ENCODE results near the gene SYT1.

The SYT1 gene

GRCh38 chr12:79119796-79120195 is 255.2 kb downstream of the SYT1 start:
- FAIRE-seq (no peak), DNase-seq (ENCODE audit: insufficient read length) (no peak)
- no peak for TF ChIP-seq POLR2A (IDR thresholded peaks at IDR 0.05; ENCODE audit: low read depth, low read length)
- no peak for TF ChIP-seq TAF1 (IDR thresholded peaks at IDR 0.05; ENCODE audit: borderline replicate concordance, low read depth, low read length)
- no peak for TF ChIP-seq POLR2AphosphoS5 (IDR thresholded peaks at IDR 0.05; ENCODE audit: low read depth, low read length)

- FAIRE-seq, result no peak
- no peak for DNase-seq (ENCODE audit: insufficient read length)
These were observed 256.9 kb downstream of the SYT1 start for GRCh38 chr12:79121486-79121885.

DNA sequence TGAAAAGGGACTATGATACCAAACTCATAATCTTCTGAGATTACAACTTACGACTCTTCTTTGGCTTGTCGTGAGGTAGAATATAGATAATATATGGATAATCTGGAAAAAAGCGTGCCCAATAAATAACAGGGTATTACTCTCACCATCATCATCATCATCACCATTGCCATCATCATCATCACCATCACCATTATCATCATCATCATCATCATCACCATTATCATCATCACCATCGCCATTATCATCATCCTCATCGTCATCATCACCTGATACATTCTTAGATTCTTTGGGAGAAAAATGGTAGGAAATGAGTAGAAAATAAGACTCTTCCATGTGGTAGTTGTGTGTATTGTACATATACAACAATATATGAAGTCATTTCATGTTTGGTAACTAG is 259.8 kb downstream of the SYT1 start:
- no peak for TF ChIP-seq POLR2AphosphoS5 (IDR thresholded peaks at IDR 0.05; ENCODE audit: low read depth, low read length)
- TF ChIP-seq TAF1 (IDR thresholded peaks at IDR 0.05; ENCODE audit: borderline replicate concordance, low read depth, low read length), result no peak
- DNase-seq (ENCODE audit: insufficient read length), result no peak
- FAIRE-seq, result no peak

More at GRCh38 chr12:79121486-79121885, 256.9 kb downstream of the SYT1 start:
- no peak for TF ChIP-seq POLR2A (IDR thresholded peaks at IDR 0.05; ENCODE audit: low read depth, low read length)
- TF ChIP-seq POLR2AphosphoS5 (IDR thresholded peaks at IDR 0.05; ENCODE audit: low read depth, low read length), result no peak
- no peak for TF ChIP-seq TAF1 (IDR thresholded peaks at IDR 0.05; ENCODE audit: borderline replicate concordance, low read depth, low read length)

DNA sequence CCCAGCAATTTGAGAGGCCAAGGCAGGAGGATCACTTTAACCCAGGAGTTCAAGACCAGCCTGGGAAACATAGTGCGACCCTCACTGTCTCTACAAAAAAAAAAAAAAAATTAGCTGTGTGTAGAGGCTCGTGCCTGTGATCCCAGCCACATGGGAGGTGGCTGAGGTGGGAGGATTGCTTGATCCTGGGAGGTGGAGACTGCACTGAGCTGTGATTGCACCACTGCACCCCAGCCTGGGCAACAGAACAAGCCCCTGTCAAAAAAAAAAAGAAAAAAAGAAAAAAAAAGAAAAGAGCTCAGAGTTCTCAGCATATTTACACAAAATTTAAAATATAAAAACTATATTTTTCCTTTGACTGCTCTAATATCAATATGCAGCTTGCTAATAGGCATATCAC is 260.8 kb downstream of the SYT1 start:
- TF ChIP-seq TAF1 (IDR thresholded peaks at IDR 0.05; ENCODE audit: borderline replicate concordance, low read depth, low read length), result no peak
- TF ChIP-seq POLR2A (IDR thresholded peaks at IDR 0.05; ENCODE audit: low read depth, low read length), result no peak
- no peak for TF ChIP-seq POLR2AphosphoS5 (IDR thresholded peaks at IDR 0.05; ENCODE audit: low read depth, low read length)

DNA sequence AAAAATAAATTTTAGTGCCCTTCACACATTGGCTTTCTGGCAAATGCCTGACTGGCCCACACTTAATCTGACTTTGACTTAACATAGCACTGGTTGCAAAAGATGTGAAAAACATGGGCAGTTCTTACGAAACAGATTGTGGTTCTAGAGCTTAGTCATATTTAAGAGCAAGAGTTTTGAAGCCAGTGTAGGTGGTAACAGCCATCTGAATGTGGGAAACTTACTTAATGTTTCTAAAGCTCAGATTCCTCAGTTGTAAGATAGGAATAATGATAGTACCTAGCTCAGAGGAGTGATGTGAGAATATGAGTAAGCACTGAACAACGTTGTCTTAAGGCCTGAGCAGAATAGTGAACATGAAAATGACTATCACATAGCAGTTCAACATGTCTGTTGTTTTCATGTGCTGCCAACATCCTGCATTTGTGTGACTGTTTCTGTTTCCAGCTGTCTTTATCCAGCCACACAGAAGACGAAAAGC is 262.7 kb downstream of the SYT1 start:
- DNase-seq (ENCODE audit: insufficient read length) (no peak), FAIRE-seq (no peak)
- TF ChIP-seq TAF1 (IDR thresholded peaks at IDR 0.05; ENCODE audit: borderline replicate concordance, low read depth, low read length) (no peak), POLR2A (IDR thresholded peaks at IDR 0.05; ENCODE audit: low read depth, low read length) (no peak), POLR2AphosphoS5 (IDR thresholded peaks at IDR 0.05; ENCODE audit: low read depth, low read length) (no peak)

More for the DNA sequence above, 260.8 kb downstream of the SYT1 start:
- DNase-seq (ENCODE audit: insufficient read length) (no peak), FAIRE-seq (no peak)

DNA sequence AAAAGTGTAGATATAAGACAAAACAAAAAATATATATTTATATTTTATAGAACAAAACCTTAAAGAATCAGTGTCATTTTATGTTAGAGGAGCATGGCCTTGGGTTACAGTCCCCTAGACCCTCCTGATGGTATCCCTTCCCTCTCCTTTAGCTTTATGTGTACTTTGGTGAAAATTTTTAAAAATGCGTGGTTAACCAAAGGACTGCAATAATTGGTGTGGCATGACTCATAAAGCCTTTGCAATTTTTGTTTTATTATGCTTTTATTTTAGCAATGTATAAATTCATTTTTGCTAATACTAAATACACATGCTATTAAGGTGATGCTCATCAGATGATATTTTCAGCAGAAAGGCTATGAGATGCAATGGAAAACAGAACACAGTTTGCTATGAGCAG is 264.4 kb downstream of the SYT1 start:
- no peak for FAIRE-seq
- no peak for TF ChIP-seq POLR2AphosphoS5 (IDR thresholded peaks at IDR 0.05; ENCODE audit: low read depth, low read length)
- TF ChIP-seq POLR2A (IDR thresholded peaks at IDR 0.05; ENCODE audit: low read depth, low read length), result no peak
- no peak for TF ChIP-seq TAF1 (IDR thresholded peaks at IDR 0.05; ENCODE audit: borderline replicate concordance, low read depth, low read length)
- no peak for DNase-seq (ENCODE audit: insufficient read length)

DNA sequence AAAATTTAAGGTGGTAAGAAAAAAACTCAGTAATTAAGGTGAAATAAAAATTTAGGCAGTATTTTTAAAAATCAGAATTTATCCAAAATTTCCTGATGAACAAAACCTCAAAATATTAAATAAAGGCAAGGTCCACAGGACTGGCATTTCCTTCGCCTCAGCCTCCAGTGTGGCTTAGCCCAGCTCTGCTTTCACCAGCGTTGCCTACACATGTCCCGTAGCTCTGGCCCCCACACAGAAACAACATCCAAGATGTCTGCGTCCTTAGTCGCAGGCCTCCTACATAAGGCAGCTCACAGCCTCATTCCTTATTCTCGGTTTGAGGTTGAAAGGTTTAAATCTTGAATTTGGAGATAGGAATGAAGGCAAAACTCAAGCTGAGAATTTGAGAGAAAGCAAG is 274.3 kb downstream of the SYT1 start:
- no peak for TF ChIP-seq TAF1 (IDR thresholded peaks at IDR 0.05; ENCODE audit: borderline replicate concordance, low read depth, low read length)
- TF ChIP-seq POLR2AphosphoS5 (IDR thresholded peaks at IDR 0.05; ENCODE audit: low read depth, low read length), result no peak
- no peak for TF ChIP-seq POLR2A (IDR thresholded peaks at IDR 0.05; ENCODE audit: low read depth, low read length)
- DNase-seq (ENCODE audit: insufficient read length), result no peak
- FAIRE-seq, result no peak

- DNase-seq (ENCODE audit: insufficient read length) (no peak), FAIRE-seq (no peak)
- TF ChIP-seq POLR2A (IDR thresholded peaks at IDR 0.05; ENCODE audit: low read depth, low read length), result no peak
These were observed 276.1 kb downstream of the SYT1 start for GRCh38 chr12:79140711-79141110.

GRCh38 chr12:79141776-79142175 is 277.2 kb downstream of the SYT1 start:
- no peak for TF ChIP-seq POLR2AphosphoS5 (IDR thresholded peaks at IDR 0.05; ENCODE audit: low read depth, low read length)
- DNase-seq (ENCODE audit: insufficient read length) (no peak), FAIRE-seq (no peak)

DNA sequence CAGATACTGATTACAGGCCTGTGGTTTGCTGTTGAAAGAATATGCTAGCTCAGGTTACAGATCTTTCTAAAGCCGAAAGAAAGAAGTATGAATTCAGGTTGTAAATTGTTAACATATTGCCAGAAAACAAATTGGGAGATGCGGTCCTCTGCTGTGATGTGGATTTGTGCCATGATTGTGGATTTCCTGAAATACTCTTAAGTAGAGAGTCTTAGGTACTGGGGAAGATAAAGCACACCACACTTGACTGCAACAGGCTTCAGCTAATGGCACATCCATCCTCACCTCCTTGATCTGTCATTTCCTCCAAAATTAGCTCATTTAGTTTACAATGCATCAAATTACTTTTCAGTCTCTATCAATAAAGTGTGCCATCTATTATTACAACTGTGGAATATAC is 279.2 kb downstream of the SYT1 start:
- no peak for DNase-seq (ENCODE audit: insufficient read length)
- no peak for FAIRE-seq
- TF ChIP-seq POLR2A (IDR thresholded peaks at IDR 0.05; ENCODE audit: low read depth, low read length) (no peak), TAF1 (IDR thresholded peaks at IDR 0.05; ENCODE audit: borderline replicate concordance, low read depth, low read length) (no peak), POLR2AphosphoS5 (IDR thresholded peaks at IDR 0.05; ENCODE audit: low read depth, low read length) (no peak)

DNA sequence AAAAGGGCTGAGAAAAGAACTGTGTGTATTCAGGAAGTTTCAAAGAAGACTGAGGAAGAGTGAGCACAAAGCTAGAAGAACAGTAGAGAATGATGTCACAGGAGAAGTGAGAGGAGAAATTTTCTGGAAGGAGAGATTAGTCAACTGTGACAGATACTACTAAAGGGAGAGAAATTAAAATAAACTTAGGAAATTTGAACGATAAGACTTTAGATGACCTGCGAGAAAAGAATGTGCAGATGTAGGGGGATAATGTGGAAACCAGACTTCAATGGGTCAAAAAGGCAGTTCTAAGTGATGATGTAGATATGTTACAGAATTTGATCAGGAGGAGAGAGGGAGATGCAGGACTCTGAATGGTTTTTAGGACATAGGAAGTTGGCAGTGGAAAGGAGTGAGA is 287.4 kb downstream of the SYT1 start:
- DNase-seq (ENCODE audit: insufficient read length) (no peak), FAIRE-seq (no peak)

DNA sequence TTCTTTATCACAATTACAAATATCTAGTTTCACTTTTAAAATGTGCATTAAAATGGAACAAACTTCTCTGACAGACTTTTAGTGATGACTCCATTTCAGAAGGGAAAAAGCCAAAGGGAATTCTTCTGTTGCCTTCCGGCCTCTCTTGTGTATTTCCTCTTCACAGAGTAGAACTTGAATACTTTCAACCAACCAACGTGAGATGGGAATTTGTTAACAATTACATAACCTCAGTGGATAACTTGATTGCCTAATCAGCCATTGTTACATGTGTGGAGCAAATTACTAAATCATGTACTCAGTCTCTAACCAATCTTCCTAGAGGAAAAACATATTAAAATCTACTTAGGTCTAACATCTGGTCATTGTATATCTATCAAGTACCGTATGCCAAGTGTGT is 291.1 kb downstream of the SYT1 start:
- DNase-seq (ENCODE audit: insufficient read length), result no peak
- FAIRE-seq, result no peak
- no peak for TF ChIP-seq POLR2AphosphoS5 (IDR thresholded peaks at IDR 0.05; ENCODE audit: low read depth, low read length)
- no peak for TF ChIP-seq TAF1 (IDR thresholded peaks at IDR 0.05; ENCODE audit: borderline replicate concordance, low read depth, low read length)
- no peak for TF ChIP-seq POLR2A (IDR thresholded peaks at IDR 0.05; ENCODE audit: low read depth, low read length)

More for the DNA sequence above, 287.4 kb downstream of the SYT1 start:
- no peak for TF ChIP-seq TAF1 (IDR thresholded peaks at IDR 0.05; ENCODE audit: borderline replicate concordance, low read depth, low read length)
- no peak for TF ChIP-seq POLR2AphosphoS5 (IDR thresholded peaks at IDR 0.05; ENCODE audit: low read depth, low read length)
- no peak for TF ChIP-seq POLR2A (IDR thresholded peaks at IDR 0.05; ENCODE audit: low read depth, low read length)

GRCh38 chr12:79156846-79157463 is 292.4 kb downstream of the SYT1 start:
- FAIRE-seq (no peak), DNase-seq (ENCODE audit: insufficient read length) (no peak)
- TF ChIP-seq POLR2AphosphoS5 (IDR thresholded peaks at IDR 0.05; ENCODE audit: low read depth, low read length), result no peak
- TF ChIP-seq POLR2A (IDR thresholded peaks at IDR 0.05; ENCODE audit: low read depth, low read length), result no peak
- no peak for TF ChIP-seq TAF1 (IDR thresholded peaks at IDR 0.05; ENCODE audit: borderline replicate concordance, low read depth, low read length)

All from GM12892 (cell line).